Trophoblast cell (in vitro differentiated cells and primary cell): ENCODE measurements around the gene TCF23.

Experiments
- DNase-seq, 2 donors: peaks; one replicate each; pipeline ENCODE4 v3.0.0-alpha.2; 2016
- H2AFZ ChIP-seq: 2 replicates; pipeline ENCODE4 v1.6.1; 2013; ENCODE audit warnings: low read length, moderate library complexity, mild to moderate bottlenecking; ENCODE audit not compliant: insufficient read depth, poor library complexity
- H2AK5ac ChIP-seq: 2 replicates; pipeline ENCODE4 v1.6.1; 2013; ENCODE audit warnings: mild to moderate bottlenecking, low read length
- H2BK120ac ChIP-seq: 2 replicates; pipeline ENCODE4 v1.6.1; 2013; ENCODE audit warnings: low read length, mild to moderate bottlenecking, moderate library complexity; ENCODE audit not compliant: insufficient read depth, poor library complexity
- H2BK12ac ChIP-seq: 2 replicates; pipeline ENCODE4 v1.6.1; 2013; ENCODE audit warnings: mild to moderate bottlenecking, low read length, moderate library complexity
- H2BK5ac ChIP-seq: 2 replicates; pipeline ENCODE4 v1.6.1; 2013; ENCODE audit warnings: low read length, low read depth, moderate library complexity, mild to moderate bottlenecking; ENCODE audit not compliant: poor library complexity
- H3K14ac ChIP-seq: 2 replicates; pipeline ENCODE4 v1.6.1; 2013; ENCODE audit warnings: mild to moderate bottlenecking, low read length
- H3K18ac ChIP-seq: 2 replicates; pipeline ENCODE4 v1.6.1; 2013; ENCODE audit warnings: mild to moderate bottlenecking, low read length
- H3K23ac ChIP-seq: 2 replicates; pipeline ENCODE4 v1.6.1; 2013; ENCODE audit warnings: low read length
- H3K27ac ChIP-seq: 2 replicates; pipeline ENCODE4 v1.5.1; 2013; ENCODE audit warnings: low read depth, mild to moderate bottlenecking, inconsistent platforms, low read length, moderate library complexity
- H3K27me3 ChIP-seq: 2 replicates; pipeline ENCODE4 v1.6.1; 2013; ENCODE audit warnings: inconsistent platforms, mild to moderate bottlenecking, low read length, moderate library complexity; ENCODE audit not compliant: insufficient read depth
- H3K36me3 ChIP-seq, 2 experiments: 1 replicate in 1 of 2; 2 replicates in 1 of 2; pipeline ENCODE4 v1.6.1; 2013; ENCODE audit warnings: low read length in 2 of 2, mild to moderate bottlenecking in 2 of 2, moderate library complexity in 1 of 2; ENCODE audit not compliant: insufficient read depth in 2 of 2, control insufficient read depth in 1 of 2
- H3K4ac ChIP-seq: 2 replicates; pipeline ENCODE4 v1.6.1; 2013; ENCODE audit warnings: low read depth, mild to moderate bottlenecking, low read length, moderate library complexity
- H3K4me1 ChIP-seq, 2 experiments: 1 replicate in 1 of 2; 2 replicates in 1 of 2; pipeline ENCODE4 v1.6.1; 2013; ENCODE audit warnings: low read length in 2 of 2, mild to moderate bottlenecking in 2 of 2, moderate library complexity in 1 of 2; ENCODE audit not compliant: insufficient read depth in 2 of 2, control insufficient read depth in 1 of 2
- H3K4me2 ChIP-seq: 2 replicates; pipeline ENCODE4 v1.6.1; 2013; ENCODE audit warnings: inconsistent platforms, mild to moderate bottlenecking, low read length, moderate library complexity
- H3K4me3 ChIP-seq: 2 replicates; pipeline ENCODE4 v1.5.1; 2013; ENCODE audit warnings: mild to moderate bottlenecking, low read depth, low read length, inconsistent platforms
- H3K79me1 ChIP-seq: one replicate; pipeline ENCODE4 v1.6.1; 2013; ENCODE audit warnings: low read length
- H3K79me2 ChIP-seq: 2 replicates; pipeline ENCODE4 v1.6.1; 2013; ENCODE audit warnings: low read length, mild to moderate bottlenecking; ENCODE audit not compliant: control insufficient read depth, insufficient read depth, poor library complexity
- H3K9ac ChIP-seq: 2 replicates; pipeline ENCODE4 v1.6.1; 2013; ENCODE audit warnings: mild to moderate bottlenecking, low read length
- H3K9me3 ChIP-seq: 2 replicates; pipeline ENCODE4 v1.6.1; 2013; ENCODE audit warnings: low read depth, mild to moderate bottlenecking, control low read depth, inconsistent platforms, low read length; ENCODE audit not compliant: insufficient read depth
- H4K12ac ChIP-seq: 2 replicates; pipeline ENCODE4 v1.6.1; 2013; ENCODE audit warnings: low read depth, mild to moderate bottlenecking, low read length, moderate library complexity
- H4K8ac ChIP-seq: 2 replicates; pipeline ENCODE4 v1.6.1; 2013; ENCODE audit warnings: low read depth, mild to moderate bottlenecking, low read length, moderate library complexity
- H4K91ac ChIP-seq: one replicate; pipeline ENCODE4 v1.6.1; 2013; ENCODE audit warnings: low read depth, mild to moderate bottlenecking, low read length, moderate library complexity
- WGBS: extraction: QIAGEN DNeasy Blood & Tissue Kit; methylation state at CpG from one replicate; pipeline ENCODE4 v1.1.7; 2013; ENCODE audit warnings: missing lambda C conversion rate; ENCODE audit not compliant: insufficient read length, insufficient coverage; ENCODE audit errors: extremely low coverage; 5-methylcytosine and 5-hydroxymethylcytosine counted together

TCF23 gene

DNA sequence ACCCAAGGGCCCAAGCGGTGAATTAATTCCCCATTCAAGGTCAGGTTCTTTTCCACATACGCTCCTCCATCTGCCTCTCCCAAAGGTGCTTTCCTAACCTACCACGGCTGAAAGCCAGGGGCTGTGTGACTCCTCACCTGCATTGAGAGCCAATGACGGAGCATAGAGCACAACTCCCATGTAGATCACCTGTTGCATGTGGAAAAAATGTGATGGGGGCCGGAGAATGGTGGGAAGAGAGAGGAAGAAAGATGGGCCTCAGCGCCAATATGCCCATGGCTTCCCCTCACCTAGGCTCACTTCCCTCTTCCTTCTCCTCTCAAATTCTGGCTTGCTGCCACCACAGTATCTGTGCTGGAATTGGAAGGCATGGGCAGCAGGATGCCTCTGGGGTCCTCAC lies 57.5 kb downstream of the TCF23 start:
- Histone ChIP-seq H3K18ac (no peak overlapping the region), H3K36me3 (peaks cover 57 to 69% of the 10 kb centered on the region in 2 experiments), H4K12ac (no peak overlapping the region), H3K79me1 (peaks cover 21% of the 10 kb centered on the region), H2BK12ac (no peak overlapping the region), H4K91ac (no peak overlapping the region), H3K79me2 (peaks cover 7% of the 10 kb centered on the region), H2AK5ac (no peak overlapping the region), H2BK120ac (no peak overlapping the region), H2BK5ac (no peak overlapping the region), H3K27me3 (no peaks in the 10 kb centered on the region), H3K4me1 (peaks cover 12 to 26% of the 10 kb centered on the region in 2 experiments), H3K4ac (no peak overlapping the region), H3K4me3 (no peak overlapping the region), H3K9me3 (peaks cover 2% of the 10 kb centered on the region), H3K4me2 (no peak overlapping the region), H2AFZ (no peak overlapping the region), H4K8ac (no peak overlapping the region), H3K23ac (no peak overlapping the region), H3K14ac (no peak overlapping the region), H3K27ac (no peak overlapping the region), H3K9ac (no peak overlapping the region)
- DNase-seq: no peak
- no CpG with 5 or more reads among the region's 6 CpGs for WGBS
